Gastroesophageal sphincter (tissue), 4 donors: ENCODE data around the gene ARMC9. TPM values are rescaled to one million over a fixed set of nuclear protein-coding genes. Genes with fewer than 3 reads are reported as not detected.
A peak's percentile ranks its signal among the peaks of the same experiment; 100 is the strongest.

Experiments
- ATAC-seq: fragments of 150-250 bp; one replicate; pipeline ENCODE4 v1.9.1; 2016; ENCODE audit warnings: mild to moderate bottlenecking, moderate library complexity
- H3K27ac ChIP-seq, 4 donors: fragments of 200-600 bp; sonication (generic) in 3 of 4; 1 replicate in 3 of 4; 2 replicates in 1 of 4; pipeline ENCODE4 v1.5.1; 2016 to 2019
- H3K27me3 ChIP-seq: fragments of 200-600 bp; sonication (generic); one replicate; pipeline ENCODE4 v1.5.1; 2019
- H3K36me3 ChIP-seq, 2 donors: fragments of 200-600 bp; sonication (generic); one replicate each; pipeline ENCODE4 v1.5.1; 2019; ENCODE audit warnings: control low read depth in 1 of 2
- H3K4me1 ChIP-seq, 3 donors: fragments of 200-600 bp; sonication (generic); 1 replicate in 2 of 3; 2 replicates in 1 of 3; pipeline ENCODE4 v1.5.1; 2016 to 2019; ENCODE audit warnings: control low read depth in 2 of 3
- H3K4me3 ChIP-seq, 2 donors: fragments of 200-600 bp; sonication (generic); one replicate each; pipeline ENCODE4 v1.5.1; 2019; ENCODE audit warnings: mild to moderate bottlenecking in 1 of 2, moderate library complexity in 1 of 2
- H3K9me3 ChIP-seq, 3 donors: fragments of 200-600 bp; sonication (generic); one replicate each; pipeline ENCODE4 v1.5.1; 2017 to 2019; ENCODE audit warnings: control low read depth in 2 of 3
- EP300 ChIP-seq: sonication (generic); formaldehyde crosslinking; IDR thresholded peaks from one replicate; pipeline ENCODE4 v1.6.1; 2017; ENCODE audit warnings: antibody characterized with exemption, mild to moderate bottlenecking
- POLR2A ChIP-seq, 2 donors: fragments of 450-650 bp; IDR thresholded peaks; one replicate each; pipeline ENCODE4 v1.6.1; 2017; ENCODE audit warnings: antibody characterized with exemption in 2 of 2, mild to moderate bottlenecking in 2 of 2, moderate library complexity in 1 of 2
- POLR2AphosphoS5 ChIP-seq: sonication (generic); formaldehyde crosslinking; IDR thresholded peaks from one replicate; pipeline ENCODE4 v1.6.1; 2017; ENCODE audit warnings: antibody characterized with exemption
- WGBS, 2 donors: methylation state at CpG; one replicate each; pipeline ENCODE4 v1.1.5; 2018; ENCODE audit warnings: low coverage in 1 of 2; 5-methylcytosine and 5-hydroxymethylcytosine counted together
- total RNA-seq, 4 donors: library from RNA; depleted of rRNA; stranded (reverse); fragments of >200 nt; gene quantifications; one replicate each; pipeline ENCODE4 v1.1.0, GENCODE V29; 2016
- TF ChIP-seq, protein P1 (sequence below), 4 experiments: fragments of 200-600 bp in 2 of 4; fragments of 450-650 bp in 2 of 4; sonication (generic) in 1 of 4; IDR thresholded peaks; one replicate each; pipeline ENCODE4 v1.5.1; 2017 to 2019; ENCODE audit warnings: antibody characterized with exemption in 4 of 4, mild to moderate bottlenecking in 2 of 4, moderate library complexity in 2 of 4

Gene ARMC9
- total RNA-seq, 4 donors from 2014 or later, result 69.6 to 298 (median 152) TPM

DNA sequence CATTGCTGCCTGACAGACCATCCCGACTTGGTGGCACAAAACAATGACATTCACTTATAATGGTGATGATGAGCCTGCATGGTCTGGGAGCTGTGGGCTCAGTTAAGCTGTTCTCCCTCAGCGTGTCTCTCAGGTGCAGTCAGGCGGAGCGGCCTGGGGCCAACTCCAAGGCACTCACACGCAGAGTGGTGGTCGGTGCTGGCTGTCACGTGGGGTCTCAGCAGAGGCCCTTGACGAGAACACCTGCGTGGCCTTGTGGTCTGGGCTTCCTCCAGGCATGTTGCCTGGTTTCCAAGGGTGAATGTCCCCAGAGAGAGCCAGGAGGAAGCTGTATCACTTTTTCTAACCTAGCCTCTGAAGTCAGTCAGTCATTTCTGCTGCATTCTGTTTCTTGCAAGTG is 29.8 kb downstream of the ARMC9 start:
- WGBS, 2 donors, result 83% methylated on average over 4 of the region's 9 CpGs; no CpG with 5 or more reads in 1 of the 2 donors
- peak overlapping the region; percentile 0 to 96 (median 88) for H3K27ac ChIP-seq
- no peak for ATAC-seq

DNA sequence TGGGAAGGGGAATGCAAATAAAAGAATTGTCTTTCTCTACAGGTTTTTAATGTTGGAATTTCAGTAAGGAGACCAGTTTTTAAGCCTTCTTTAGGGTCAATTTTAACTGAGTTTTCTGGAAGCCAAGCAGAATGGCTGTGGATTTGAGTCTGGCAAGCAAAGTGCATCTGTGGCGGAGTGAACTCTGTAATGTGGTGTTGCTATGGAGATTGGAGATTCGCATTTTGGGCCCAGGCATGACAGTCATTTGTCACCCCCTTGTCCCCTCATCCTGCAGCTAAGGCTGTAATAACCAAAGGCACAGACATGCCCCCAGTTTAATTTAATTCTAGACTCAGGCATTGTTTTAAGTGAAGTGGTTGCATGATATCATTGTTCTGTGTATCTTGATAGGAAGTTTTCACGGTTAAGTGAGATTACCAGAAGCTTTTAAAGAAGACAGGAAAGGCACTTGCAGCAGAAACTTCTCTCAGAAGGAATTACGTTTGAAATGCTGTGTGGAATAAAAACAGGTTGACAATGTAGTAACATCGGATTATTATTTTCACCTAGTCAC is 30.6 kb downstream of the ARMC9 start:
- Histone ChIP-seq H3K4me3 (no peak overlapping the region), H3K4me1 (peaks cover 12 to 62% (median 14%) of the 10 kb centered on the region in 3 donors), H3K27ac (peak overlapping the region; percentile 0 to 96 (median 88)), H3K9me3 (no peaks in the 10 kb centered on the region), H3K27me3 (no peaks in the 10 kb centered on the region), H3K36me3 (peaks cover 0 to 41% of the 10 kb centered on the region in 2 donors)
- no peak for TF ChIP-seq POLR2AphosphoS5
- no peak for TF ChIP-seq POLR2A (IDR thresholded peaks at IDR 0.05)
- TF ChIP-seq, protein P1, sequence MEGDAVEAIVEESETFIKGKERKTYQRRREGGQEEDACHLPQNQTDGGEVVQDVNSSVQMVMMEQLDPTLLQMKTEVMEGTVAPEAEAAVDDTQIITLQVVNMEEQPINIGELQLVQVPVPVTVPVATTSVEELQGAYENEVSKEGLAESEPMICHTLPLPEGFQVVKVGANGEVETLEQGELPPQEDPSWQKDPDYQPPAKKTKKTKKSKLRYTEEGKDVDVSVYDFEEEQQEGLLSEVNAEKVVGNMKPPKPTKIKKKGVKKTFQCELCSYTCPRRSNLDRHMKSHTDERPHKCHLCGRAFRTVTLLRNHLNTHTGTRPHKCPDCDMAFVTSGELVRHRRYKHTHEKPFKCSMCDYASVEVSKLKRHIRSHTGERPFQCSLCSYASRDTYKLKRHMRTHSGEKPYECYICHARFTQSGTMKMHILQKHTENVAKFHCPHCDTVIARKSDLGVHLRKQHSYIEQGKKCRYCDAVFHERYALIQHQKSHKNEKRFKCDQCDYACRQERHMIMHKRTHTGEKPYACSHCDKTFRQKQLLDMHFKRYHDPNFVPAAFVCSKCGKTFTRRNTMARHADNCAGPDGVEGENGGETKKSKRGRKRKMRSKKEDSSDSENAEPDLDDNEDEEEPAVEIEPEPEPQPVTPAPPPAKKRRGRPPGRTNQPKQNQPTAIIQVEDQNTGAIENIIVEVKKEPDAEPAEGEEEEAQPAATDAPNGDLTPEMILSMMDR (IDR thresholded peaks at IDR 0.05), result no peak
- no peak for TF ChIP-seq EP300
- 38 to 45% methylated on average over 5 of the region's 5 CpGs for WGBS, 2 donors
- no peak for ATAC-seq

More for the DNA sequence above, 29.8 kb downstream of the ARMC9 start:
- Histone ChIP-seq H3K4me1 (peaks cover 12 to 70% (median 18%) of the 10 kb centered on the region in 3 donors), H3K4me3 (no peak overlapping the region), H3K27me3 (no peaks in the 10 kb centered on the region), H3K36me3 (peaks cover 0 to 37% of the 10 kb centered on the region in 2 donors), H3K9me3 (no peaks in the 10 kb centered on the region)
- TF ChIP-seq EP300 (no peak), POLR2A (IDR thresholded peaks at IDR 0.05) (no peak), POLR2AphosphoS5 (no peak)
- TF ChIP-seq, protein P1 (IDR thresholded peaks at IDR 0.05), result no peak

DNA sequence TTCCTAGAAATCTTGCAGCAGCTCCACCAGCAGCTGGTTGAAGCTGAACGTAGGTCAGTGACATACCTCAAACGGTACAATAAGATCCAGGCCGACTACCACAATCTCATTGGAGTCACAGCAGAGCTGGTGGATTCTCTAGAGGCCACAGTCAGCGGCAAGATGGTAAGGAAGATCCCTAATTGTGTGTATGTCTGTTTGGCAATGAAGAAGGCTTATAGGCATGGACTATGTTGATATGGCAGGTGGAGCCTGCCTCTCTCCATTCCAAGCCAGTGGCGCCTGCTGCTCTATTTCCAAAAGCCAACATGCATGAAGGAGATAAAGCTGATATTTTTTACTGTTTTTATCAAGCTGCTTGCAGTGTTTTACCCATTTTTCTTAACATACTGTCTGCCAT is 36.8 kb downstream of the ARMC9 start:
- ATAC-seq, result no peak
- H3K27ac ChIP-seq, result peak overlapping the region in 1 of 4 donors; percentile 15
- 83 to 87% methylated on average over 4 to 5 of the region's 5 CpGs for WGBS, 2 donors

GRCh38 chr2:231238689-231239088 is 40.3 kb downstream of the ARMC9 start:
- Histone ChIP-seq H3K27me3 (no peaks in the 10 kb centered on the region), H3K36me3 (peaks cover 0 to 94% of the 10 kb centered on the region in 2 donors), H3K9me3 (no peaks in the 10 kb centered on the region), H3K4me1 (peaks cover 0 to 8% (median 0%) of the 10 kb centered on the region in 3 donors), H3K4me3 (no peak overlapping the region), H3K27ac (no peak overlapping the region)
- WGBS, 2 donors, result 75 to 100% methylated on average over 1 to 3 of the region's 3 CpGs
- TF ChIP-seq POLR2A (IDR thresholded peaks at IDR 0.05) (no peak), POLR2AphosphoS5 (no peak), EP300 (no peak)
- TF ChIP-seq, protein P1 (IDR thresholded peaks at IDR 0.05), result no peak
- ATAC-seq, result no peak

More for the DNA sequence above, 36.8 kb downstream of the ARMC9 start:
- no peaks in the 10 kb centered on the region for H3K9me3 ChIP-seq
- H3K36me3 ChIP-seq, result peaks cover 0 to 74% of the 10 kb centered on the region in 2 donors
- no peaks in the 10 kb centered on the region for H3K27me3 ChIP-seq
- H3K4me3 ChIP-seq, result no peak overlapping the region
- TF ChIP-seq, protein P1 (IDR thresholded peaks at IDR 0.05), result no peak
- TF ChIP-seq POLR2A (IDR thresholded peaks at IDR 0.05) (no peak), EP300 (no peak), POLR2AphosphoS5 (no peak)
- H3K4me1 ChIP-seq, result peaks cover 0 to 2% (median 0%) of the 10 kb centered on the region in 3 donors

GRCh38 chr2:231239751-231240150 is 41.3 kb downstream of the ARMC9 start:
- no peak for TF ChIP-seq POLR2AphosphoS5
- TF ChIP-seq POLR2A (IDR thresholded peaks at IDR 0.05), result no peak
- TF ChIP-seq EP300, result no peak
- TF ChIP-seq, protein P1 (IDR thresholded peaks at IDR 0.05), result no peak
- Histone ChIP-seq H3K9me3 (no peaks in the 10 kb centered on the region), H3K4me1 (peaks cover 0 to 8% (median 0%) of the 10 kb centered on the region in 3 donors), H3K4me3 (no peak overlapping the region), H3K27me3 (no peaks in the 10 kb centered on the region), H3K27ac (no peak overlapping the region), H3K36me3 (peaks cover 0 to 96% of the 10 kb centered on the region in 2 donors)
- 66 to 93% methylated on average over 2 to 7 of the region's 10 CpGs for WGBS, 2 donors
- no peak for ATAC-seq
